HG02884 (cell line): ENCODE results near the gene OR10AD1.

Experiments used
- ATAC-seq: cut with Tn5 transposase; IDR thresholded peaks from one replicate; pipeline ENCODE4 v1.9.1; 2021; ENCODE audit warnings: mild to moderate bottlenecking, moderate library complexity; ENCODE audit not compliant: unreplicated experiment

Gene OR10AD1

DNA sequence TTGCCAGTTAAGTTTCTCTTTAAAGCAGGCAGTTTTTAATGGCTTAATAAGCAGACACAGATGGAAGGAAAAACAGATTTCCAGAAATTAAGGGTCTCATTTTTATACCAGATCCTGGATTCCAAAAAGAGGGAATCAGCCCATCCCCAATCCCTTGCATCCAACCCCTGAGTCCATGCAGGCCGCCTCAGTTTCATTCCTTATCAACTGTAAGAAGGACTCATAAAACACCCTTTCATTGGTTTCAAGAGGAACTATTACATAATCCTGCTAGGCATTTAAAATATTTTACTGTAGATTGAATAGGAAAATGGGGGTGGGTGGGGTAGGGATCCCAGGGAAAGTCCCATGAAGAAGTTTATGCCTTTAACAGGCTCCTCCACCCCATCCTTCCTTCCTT is 10.2 kb downstream of the OR10AD1 start:
- ATAC-seq = no peak

DNA sequence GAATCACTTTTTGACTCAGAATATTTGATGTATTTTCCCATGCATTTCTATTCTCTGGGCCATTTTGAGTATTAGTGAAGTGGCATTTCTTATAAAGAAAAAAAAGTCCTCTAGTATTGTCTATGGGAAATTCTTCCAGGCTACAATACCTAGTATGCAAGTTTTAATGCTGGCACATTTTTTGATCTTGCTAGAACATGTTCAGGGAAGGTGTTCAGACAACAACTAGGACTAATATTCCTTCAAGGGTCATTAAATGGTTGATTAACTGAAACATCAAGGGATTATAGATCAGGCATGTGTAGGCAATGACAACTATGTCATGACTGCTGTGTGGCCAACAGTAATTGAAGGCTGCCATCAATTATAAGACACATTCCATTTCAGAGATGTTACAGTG is 12.0 kb downstream of the OR10AD1 start:
- no peak for ATAC-seq

DNA sequence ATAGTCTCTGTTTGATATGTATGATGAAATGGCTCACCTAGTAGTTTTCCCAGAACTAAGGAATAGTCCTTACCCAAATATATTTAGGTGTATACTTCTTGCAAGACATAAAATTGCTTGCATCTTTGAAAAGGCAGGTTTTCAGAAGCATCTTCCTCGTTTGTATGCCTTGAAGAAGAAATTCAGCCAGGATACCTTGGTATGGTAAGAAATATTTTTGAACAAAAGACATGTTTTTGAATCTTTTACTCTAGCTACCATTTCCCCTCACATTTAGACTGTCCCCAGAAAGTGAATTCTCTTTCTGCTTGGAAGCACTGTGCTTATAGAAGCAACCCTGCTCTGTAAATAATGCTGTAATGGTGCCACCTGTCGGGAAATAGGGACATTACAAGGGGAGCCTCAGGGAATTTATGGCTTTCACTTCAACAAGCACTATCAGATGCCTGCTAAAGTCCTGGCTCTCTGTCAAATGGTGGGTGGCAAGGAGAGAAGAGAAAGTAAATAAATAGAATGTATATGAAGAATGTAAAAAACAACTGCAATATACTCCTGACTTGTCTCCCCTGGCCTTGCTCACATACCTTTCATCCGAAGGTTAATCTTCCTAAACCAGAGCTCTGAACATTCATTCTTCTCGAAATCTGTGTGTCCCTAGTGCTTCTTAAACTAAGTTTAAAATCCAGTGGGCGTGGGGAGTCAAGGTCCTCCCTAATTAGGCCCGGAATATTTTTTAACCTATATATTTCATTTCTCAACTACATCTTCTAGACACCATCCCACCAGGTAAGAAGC is 13.6 kb downstream of the OR10AD1 start:
- ATAC-seq = no peak

DNA sequence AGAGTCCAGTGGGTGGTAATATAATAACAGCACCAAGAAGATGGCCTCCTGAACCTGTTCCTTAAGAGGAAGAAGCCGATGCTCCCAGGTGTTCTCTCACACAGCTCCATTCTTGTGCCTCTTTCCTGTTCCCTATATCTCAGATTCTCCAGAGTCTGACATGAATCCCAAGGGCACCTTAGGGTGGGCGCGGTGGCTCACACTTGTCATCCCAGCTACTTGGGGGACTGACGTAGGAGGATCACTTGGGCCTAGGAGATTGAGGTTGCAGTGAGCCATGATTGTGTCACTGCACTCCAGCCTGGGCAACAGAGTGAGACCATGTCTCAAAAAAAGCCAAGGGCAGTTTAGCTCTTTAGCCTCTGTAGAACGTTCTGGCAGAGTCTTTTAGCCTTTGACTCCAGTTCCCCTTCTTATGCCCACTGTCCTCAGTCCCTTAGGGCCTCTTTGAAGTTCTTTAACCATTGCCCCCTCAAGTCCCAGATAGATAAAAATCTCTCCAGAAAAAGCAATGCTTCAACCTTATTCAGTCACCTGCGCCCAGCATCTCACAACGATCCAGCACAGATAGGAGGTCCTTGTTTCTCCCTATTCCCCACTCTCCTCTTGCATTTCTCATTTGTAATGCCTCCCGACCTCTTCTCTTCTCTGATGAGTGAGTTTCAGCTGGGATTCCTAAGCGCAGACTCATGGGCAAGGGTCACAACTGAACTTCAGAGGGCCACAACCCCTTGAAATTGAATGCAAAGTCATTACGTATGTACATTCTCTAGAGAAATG is 15.0 kb downstream of the OR10AD1 start:
- ATAC-seq = no peak

DNA sequence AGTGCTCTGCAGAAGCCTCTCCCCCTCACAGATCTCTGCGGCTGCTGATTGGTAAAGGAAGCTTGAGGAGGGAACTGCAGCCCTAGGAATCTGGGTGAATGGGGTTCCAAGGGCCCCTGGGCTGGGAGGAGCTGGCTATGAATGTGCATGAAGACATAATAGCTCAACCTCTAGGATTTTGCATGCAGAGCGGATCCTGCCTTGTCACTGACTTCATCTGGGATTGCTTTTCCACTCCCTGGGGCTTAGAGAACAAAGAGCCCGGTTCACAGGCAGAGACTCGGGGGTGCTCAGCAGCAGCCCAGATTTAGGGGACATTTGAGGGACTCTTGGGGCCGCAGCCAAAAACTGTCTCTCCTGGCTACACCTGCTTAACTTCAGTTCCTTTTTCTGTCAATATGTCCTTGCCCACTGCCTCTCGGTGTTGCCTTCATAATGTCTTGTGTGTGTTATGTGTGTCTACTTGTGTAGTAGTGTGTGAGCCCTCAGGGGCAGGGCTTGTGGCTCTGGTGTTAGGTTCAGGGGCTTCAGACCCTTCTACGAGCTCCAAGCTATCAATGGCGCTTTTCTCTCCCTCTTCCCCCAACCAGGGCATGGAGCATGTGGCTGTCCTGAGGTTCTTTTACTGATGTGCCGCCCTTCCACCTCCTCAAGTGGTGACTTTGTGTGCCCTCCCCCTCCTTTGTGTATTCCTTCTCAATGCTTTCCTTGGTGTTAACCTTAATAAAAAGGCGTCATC is 17.7 kb downstream of the OR10AD1 start:
- ATAC-seq = no peak

DNA sequence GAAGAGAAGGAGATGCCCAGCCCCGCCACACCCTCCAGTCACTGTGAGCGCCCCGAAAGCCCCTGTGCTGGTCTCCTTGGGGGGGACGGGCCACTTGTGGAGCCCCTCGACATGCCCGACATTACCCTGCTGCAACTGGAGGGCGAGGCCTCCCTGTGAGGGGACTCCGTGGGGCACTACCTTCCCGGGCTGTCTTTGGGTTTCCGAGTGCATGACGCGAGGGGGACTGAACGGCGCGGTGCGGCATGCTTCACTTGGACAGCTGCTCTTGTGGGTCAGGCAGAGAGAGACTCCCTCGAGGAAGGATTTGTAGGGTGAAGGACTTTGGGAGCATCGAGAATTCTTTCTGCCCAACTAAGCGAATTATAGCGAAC is 18.6 kb downstream of the OR10AD1 start:
- ATAC-seq = no peak

DNA sequence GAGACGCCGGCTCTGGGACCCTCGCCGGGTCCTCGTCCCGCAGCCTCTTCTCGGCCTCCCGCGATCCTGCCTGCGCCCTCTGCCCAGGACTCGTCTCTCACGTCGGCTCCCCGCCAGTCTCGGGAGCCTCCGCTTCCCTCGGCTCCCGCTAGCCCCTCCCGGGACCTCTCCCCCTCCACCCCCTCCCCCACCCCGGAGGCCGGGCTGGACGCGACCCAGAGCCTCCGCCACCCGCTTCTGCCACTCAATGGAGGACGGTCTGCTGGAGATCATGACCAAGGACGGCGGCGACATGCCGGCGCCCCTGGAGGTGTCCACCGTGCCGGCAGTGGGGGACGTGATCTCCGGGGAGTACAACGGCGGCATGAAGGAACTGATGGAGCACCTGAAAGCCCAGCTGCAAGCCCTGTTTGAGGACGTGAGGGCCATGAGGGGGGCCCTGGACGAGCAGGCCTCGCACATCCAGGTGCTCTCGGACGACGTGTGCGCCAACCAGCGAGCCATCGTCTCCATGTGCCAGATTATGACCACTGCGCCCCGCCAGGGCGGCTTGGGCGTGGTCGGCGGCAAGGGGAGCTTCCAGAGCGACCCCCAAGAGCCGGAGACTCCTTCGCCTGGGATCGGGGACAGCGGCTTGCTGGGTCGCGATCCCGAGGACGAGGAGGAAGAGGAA is 19.1 kb downstream of the OR10AD1 start:
- ATAC-seq = no peak

DNA sequence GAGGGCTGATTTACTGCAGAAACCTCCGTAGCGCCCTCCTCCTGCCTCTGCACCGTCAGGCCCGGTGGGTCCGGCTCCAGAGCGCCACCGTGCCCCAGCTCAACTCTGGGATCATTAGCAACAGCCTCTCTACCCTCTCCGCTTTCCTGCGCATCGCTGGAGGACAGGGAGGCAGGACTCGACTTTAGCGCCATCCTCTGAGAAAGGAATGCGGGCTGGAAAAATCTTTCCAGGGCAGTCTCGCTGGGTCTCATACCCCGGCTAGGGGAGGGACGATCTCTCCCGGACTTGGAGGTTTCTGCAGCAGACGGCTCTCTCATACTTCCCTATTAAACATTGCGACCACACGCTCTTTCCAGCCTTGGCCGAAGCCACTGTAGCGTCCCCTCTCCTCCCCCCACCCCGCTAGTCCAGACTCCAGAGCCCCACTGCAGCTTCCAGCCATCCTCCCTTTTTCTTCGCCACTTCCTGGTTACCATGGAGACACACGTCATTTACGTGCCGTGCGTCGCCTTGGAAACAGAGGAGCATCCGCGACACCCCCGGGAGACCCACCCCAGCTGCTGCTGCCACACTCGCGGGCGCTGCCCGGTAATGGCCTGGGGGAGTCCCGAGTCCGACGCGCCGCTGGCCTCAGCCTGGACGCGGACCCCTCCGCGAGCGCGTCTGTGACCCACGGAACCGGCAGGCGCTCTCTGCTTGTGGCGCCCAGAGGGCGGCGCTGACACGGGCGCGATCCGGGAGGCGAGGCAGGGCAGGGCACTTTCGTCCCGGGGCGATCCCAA is 19.8 kb downstream of the OR10AD1 start, which contains the start of gene CCDC184:
Gene CCDC184 (plus strand): TSS at position 554 of the 785 bp plus-strand sequence. CDS start 479 bp downstream, outside the sequence.
- ATAC-seq = peak; percentile 63

DNA sequence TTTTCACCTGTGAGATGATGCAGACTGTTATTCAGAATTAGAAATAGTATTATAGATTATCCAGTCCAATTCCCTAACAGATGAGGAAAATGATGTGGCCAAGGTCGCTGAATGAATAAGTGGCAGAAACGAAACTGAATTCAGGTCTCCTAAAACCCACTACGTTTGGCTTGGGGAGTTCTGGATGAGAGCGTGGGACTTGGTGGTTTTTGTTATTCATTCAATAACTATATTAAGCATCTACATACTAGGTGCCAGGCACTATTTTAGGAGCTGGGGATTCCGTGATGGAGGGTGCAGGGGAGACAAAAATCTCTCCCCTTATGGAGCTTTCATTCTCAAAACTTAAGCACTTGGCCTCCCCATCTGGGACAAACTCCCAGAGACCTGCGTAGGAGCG is 20.5 kb downstream of the OR10AD1 start:
- no peak for ATAC-seq

DNA sequence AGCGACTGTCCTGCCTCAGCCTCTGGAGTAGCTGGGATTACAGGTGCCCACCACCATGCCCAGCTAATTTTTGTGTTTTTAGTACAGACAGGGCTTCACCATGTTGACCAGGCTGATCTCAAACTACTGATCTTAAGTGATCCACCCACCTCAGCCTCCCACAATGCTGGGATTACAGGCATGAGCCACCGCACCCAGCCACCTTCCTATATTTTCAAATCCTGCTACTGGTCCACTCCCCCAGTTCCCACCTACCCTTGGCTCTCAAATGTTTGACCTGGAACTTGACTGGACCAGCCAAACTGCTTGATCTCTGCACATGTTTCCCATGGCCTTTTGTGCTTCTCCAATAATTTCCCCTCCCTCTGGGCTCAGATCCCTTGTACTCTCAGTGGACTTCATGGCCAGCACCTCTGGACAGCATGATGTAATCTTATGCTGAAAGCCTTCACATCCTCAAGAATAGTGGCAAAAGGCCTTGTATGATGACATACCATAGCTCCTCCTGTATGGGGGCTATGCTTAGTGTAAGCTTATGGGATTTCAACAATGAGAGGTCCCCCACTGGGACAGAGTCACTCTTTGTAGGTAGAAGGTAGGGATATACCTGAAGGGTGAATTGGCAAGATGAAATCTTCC is 22.1 kb downstream of the OR10AD1 start:
- no peak for ATAC-seq

DNA sequence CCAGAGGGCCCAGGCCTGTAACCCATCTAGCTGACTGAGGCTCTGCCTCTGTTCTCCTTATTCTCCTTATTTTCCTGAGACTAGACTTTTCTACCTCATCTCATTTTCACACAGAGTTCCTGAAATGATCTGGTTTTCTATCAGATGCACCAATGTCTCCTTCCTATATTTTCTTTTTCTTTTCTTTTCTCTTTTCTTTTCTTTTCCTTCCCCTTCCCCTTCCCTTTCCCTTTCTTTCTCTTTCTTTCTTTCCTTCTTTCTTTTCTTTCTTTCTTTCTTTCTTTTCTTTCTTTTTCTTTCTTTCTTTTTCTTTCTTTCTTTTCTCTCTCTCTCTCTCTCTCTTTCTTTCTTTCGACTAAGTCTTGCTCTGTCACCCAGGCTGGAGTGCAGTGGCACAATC is 22.7 kb downstream of the OR10AD1 start:
- ATAC-seq = no peak

DNA sequence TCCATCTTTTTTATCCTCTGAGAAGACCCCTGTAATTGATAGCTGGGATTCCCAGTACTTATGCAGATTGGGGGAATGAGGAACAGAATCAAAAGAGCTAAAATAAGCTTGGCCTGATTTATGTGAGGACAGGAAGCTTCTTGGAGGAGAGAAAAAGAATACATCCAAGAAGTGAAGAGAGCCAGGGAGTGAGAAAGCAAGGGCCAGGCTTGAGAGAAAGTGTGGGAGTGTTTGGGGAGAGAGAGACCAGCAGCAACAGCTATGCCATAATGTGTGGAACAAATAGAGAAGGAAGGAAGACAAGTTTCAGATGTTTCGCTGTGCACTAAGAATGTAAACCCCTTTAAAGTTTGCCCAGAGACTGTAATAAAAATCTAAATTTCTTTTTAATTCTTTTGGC is 23.6 kb downstream of the OR10AD1 start:
- no peak for ATAC-seq

DNA sequence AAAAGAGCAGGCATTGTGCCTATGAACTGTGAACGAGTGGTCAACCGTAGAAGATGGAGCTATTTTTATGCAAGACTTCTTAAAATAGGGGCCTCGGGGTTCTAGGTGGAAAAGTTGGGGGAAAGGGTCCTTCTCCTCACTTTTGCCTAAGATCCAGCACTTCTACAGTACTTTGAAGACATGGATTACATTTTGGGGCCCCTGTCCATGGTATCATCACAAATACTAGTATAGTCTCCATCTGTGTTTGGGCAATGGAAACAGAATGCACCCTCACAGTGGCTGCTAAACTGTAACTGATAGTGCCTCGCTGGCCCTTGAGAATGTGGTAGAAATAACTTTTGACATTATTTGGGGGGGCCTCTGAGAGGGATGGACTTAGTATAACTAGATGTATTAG is 25.1 kb downstream of the OR10AD1 start:
- ATAC-seq = no peak

DNA sequence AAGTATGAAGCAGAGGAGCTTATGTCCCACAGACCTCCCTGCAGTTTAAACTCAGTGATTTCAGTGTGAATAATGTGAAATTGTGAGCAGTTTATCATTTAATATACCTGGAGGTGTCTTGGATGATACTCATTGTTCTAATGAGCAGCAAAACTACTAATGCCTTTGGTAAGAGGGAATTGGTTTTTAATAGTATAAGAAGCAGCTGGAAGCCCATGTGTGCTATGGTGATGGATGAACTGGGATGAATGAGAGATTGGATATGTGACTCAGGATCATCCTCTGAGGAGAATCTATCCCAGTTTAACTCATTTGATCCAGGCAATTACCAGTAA is 26.7 kb downstream of the OR10AD1 start:
- ATAC-seq = no peak

DNA sequence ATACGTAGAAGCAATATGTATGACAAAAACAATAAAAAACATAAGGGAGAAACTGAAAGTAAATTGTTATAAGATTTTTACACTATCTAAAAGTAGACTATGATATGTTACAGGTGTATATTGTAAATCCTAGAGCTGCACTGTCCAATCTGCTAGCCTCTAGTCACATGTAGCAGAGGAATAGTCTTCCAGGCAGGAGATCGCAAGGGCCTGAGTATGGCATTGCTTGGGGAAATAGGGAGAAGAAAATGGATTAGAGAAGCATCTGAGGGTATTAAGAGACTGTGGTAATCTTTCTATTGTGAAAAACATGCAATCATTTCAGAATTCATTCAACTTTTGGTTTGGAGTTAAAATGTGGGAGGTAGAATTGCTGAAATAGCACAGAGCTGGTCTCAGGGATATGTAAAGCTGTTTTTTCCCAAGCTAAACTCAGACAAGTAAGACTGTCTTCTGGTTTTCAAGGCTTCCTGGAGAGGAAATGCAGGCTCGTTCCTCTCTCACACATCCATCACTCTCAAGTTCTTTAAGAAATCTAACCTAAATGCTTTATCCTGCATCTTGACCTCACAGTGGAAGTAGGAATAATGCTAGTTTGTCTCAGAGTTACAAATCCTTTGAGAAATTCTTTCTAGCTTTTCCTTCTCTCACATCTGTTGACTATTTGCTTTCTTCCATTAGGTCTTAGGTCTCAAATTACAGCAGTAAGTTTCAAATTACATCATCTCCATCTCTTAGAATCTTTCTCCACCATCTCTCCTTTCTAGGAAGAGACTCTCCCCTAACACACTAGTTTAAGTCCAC is 27.3 kb downstream of the OR10AD1 start:
- no peak for ATAC-seq

DNA sequence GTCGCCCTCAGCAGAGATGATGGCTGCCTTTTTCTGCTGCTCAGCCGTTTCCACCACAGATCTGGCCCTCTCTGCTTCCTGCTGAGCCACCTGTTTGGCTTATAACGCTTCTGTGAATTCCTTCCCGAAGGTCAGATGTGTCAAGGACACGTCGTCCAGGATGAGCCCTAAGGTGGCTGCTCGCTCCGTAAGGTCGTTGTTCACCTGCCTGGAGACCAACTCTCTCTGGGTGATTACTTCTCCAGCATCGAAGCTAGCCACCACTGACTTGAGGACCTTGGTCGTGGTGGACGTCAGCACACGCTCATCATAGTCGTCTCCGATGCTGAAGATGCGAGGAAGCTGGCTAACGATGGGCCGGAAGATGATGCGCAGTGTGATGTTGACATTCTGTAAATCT is 34.1 kb downstream of the OR10AD1 start:
- no peak for ATAC-seq

DNA sequence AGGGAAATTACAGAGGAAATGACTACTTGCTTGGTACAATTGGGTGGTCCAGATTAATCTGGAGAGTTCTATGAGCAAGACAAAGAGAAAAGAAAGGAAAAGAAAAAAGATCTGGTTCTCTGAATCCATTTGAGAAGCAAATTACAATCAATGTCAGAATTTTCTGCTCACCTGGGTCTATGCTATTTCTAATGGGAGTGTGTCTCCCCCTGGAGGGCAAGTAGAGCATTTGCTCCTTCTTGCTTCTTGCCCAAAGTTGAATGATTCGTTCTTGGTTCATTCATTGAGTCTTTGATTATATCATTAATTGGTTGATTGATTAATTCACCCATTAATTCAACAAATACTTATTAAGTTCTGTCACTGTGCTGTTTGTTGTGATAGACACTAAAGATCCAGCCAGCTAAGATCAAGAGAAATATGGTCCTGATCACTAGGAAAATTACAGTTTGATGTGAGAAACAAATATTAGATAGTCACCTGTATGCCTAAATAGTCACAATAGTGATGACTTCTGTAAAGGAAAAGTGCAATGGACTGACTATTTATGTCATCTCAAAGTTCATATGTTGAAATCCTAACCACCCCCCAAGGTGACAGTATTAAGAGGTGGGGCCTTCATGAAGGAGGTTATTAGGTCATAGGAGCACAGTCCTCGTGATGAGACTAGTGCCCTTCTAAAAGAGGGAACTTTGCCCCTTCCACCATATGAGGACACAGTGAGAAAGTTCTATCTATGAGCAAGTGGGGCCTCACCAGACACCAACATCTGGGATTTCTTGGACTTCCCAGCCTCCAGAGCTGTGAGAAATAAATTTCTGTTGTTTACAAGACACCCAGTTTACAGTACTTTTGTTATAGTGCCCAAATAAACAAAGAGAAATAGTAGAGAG is 37.8 kb downstream of the OR10AD1 start:
- no peak for ATAC-seq

DNA sequence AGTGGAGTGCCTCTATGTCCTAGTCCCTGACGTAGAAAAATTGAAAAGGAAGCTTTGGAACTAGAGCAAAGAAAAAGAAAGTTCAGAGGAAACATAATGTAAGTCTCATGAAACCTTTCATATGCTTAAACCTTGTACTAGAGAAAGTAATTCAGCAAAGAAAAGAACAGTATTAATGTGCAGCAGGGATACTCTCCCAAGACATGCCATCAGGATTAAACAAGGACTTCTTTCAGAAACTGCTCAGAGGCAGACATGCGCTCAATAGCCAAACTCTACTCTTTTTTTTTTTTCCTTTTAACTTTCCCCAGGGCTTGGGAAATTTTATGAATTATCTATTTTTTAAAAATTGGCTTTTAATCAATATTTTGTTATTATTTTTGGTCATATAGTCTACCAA is 38.6 kb downstream of the OR10AD1 start:
- ATAC-seq = no peak
